Right lobe of liver (tissue), 4 donors: ENCODE measurements around the gene PCDHGB7.

ENCODE experiments used
- POLR2A ChIP-seq: fragments of 450-650 bp; IDR thresholded peaks from one replicate; pipeline ENCODE4 v1.6.1; 2017; ENCODE audit warnings: antibody characterized with exemption, mild to moderate bottlenecking
- TF ChIP-seq, protein P1 (sequence below), 4 donors: fragments of 200-600 bp in 3 of 4; fragments of 450-650 bp in 1 of 4; IDR thresholded peaks; one replicate each; pipeline versions ENCODE4 v1.5.1 to v1.8.0; 2016 to 2022; ENCODE audit warnings: antibody characterized with exemption in 4 of 4, mild to moderate bottlenecking in 2 of 4
- donor health status: DM: no; HTN: no; CAD: no.
- donor health status: DM: no; HTN: no; CAD: no.
- donor health status: DM: no; HTN: yes; CAD: no.

DNA sequence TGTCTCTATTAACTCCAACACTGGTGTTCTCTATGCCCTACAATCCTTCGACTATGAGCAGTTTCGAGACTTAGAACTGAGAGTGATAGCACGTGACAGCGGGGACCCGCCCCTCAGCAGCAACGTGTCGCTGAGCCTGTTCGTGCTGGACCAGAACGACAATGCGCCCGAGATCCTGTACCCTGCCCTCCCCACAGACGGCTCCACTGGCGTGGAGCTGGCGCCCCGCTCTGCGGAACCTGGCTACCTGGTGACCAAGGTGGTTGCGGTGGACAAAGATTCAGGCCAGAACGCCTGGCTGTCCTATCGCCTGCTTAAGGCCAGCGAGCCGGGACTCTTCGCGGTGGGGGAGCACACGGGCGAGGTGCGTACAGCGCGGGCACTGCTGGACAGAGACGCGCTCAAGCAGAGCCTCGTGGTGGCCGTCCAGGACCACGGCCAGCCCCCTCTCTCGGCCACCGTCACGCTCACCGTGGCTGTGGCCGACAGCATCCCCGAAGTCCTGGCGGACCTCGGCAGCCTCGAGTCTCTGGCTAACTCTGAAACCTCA, 5.3 kb downstream of the PCDHGB7 start:
- TF ChIP-seq POLR2A, result no peak
- TF ChIP-seq, protein P1, sequence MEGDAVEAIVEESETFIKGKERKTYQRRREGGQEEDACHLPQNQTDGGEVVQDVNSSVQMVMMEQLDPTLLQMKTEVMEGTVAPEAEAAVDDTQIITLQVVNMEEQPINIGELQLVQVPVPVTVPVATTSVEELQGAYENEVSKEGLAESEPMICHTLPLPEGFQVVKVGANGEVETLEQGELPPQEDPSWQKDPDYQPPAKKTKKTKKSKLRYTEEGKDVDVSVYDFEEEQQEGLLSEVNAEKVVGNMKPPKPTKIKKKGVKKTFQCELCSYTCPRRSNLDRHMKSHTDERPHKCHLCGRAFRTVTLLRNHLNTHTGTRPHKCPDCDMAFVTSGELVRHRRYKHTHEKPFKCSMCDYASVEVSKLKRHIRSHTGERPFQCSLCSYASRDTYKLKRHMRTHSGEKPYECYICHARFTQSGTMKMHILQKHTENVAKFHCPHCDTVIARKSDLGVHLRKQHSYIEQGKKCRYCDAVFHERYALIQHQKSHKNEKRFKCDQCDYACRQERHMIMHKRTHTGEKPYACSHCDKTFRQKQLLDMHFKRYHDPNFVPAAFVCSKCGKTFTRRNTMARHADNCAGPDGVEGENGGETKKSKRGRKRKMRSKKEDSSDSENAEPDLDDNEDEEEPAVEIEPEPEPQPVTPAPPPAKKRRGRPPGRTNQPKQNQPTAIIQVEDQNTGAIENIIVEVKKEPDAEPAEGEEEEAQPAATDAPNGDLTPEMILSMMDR (IDR thresholded peaks at IDR 0.05), result no peak
